Limb (tissue), 2 donors: ENCODE data around the gene CDH26.
"Not testable (repeated sequence)": the region's sequence is repeated elsewhere in the genome, so short reads cannot be mapped to it uniquely, and the experiment has no call there.

Experiments
- DNase-seq, 2 donors: peaks; one replicate each; pipeline ENCODE4 v3.0.0-alpha.2; 2016; ENCODE audit errors: extremely low spot score in 2 of 2

Gene CDH26

GRCh38 chr20:59940956-59941294, 17.3 kb upstream of the CDH26 start:
- no peak for DNase-seq

GRCh38 chr20:59942245-59942644, 16.0 kb upstream of the CDH26 start:
- no peak for DNase-seq

GRCh38 chr20:59944726-59945125, 13.5 kb upstream of the CDH26 start:
- DNase-seq, result no peak

GRCh38 chr20:59945175-59945574, 13.0 kb upstream of the CDH26 start:
- no peak for DNase-seq

DNA sequence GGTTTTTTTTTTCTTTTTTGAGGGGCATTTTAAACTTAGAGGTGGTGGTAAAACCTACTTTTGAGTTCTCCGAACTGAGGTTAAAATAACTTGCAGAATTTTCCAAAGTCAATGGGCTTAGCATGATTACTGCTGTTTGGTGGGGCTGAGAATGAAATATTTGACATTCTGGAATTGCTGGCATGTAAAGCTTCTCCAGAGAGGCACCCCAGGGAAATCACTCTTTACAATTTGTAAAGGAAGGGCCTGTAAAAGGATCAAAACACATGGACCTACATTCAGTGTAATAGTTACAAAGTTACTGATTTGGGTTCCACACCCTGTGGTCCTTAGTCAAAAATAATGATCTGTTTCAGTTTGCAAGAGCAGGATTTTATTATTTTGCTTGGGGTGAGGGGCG, 12.5 kb upstream of the CDH26 start:
- DNase-seq, result no peak

DNA sequence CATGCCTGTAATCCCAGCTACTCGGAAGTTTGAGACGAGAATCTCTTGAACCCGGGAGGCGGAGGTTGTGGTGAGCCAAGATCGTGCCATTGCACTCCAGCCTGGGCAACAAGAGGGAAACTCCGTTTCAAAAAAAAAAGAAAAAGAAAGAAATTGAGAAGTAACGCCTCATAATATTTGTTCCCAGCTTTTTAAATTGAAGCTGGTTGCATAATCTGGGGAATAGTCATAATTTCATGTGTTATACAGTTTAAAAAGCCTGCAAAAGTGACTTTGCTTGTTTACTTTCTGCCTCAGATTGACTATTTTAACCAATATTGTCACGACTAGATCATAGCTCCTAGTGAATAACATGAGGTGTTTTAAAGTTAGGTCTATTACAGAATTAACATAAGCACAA, 10.8 kb upstream of the CDH26 start:
- DNase-seq, result no peak

DNA sequence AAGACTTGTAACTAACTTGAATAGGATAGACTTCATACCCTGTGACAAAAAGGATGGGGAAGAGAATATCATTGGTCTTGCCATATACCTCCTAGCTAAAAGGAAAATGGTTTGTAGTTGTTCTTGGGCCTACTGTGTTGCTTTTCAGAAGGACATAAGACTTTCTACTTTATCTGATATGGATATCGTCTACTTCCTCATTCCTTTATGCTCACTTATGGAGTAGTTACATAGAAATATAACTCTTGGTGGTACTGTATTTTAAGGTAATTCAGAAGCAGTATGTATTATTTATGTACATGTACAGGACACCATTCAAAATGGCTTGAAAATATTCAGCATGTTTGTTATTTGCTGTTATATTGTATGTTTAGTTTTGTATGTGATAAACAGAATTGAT, 10.0 kb upstream of the CDH26 start:
- DNase-seq, result no peak

DNA sequence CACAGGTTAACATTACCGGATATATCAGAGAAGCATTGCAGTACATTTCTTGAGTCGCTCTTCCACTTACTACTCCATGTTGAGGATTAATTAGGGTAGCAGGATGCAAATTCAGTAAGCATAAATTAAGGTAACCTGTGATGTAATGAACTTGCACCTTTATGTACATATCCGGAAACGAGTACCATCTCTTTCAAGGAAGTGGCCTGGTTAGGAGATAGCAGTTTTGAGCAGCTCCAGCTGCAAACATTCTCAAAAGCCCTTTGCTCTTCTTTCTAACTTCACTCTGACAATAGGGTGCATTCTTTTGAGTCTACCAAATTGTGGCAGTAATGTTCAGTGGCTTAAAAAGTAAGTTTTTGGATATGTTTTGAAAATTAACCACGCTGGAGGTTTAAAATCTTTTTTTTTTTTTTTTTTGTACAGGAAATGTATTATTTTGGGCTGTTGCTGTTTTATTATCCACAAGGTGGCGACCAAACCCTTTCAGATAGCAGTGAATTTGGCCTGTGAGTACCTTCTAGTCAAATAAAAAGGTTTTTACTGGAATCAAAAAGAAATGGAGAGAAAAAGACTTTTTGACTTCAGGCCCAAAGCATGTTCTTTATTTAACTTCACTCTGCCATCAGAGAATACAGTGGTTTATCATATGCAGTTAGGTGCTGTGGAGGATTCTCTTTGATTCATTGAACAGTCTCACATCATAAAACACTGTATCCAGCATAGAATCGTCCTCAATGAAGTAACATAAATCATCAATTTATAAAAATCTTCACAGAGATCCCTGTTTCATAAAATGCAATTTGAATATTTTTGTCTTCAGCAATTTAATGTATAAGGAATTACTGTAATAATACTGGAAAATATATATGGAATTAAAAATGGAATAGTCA, 9.1 kb upstream of the CDH26 start:
- DNase-seq, result peak in 1 of 2 donors; percentile 72

DNA sequence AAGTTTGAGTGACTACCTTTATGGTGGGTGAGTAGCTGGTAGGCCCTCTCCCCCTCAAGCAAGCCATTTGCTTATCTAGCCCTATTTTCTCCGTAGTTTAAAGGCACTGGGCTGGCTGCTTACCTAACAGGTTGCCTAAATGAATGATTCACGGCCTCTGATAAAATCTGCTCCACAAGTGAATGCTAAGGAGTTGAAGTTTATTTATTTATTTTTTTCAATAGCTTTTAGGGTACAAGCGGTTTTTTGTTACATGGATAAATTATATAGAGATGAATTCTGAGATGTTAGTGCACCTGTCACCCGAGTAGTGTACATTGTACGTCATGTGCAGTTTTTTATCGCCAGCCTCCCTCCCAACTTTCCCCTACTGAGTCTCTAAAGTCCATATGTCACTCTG, 8.3 kb upstream of the CDH26 start:
- no peak for DNase-seq

GRCh38 chr20:59954718-59955117, 3.5 kb upstream of the CDH26 start:
- DNase-seq, result no peak

DNA sequence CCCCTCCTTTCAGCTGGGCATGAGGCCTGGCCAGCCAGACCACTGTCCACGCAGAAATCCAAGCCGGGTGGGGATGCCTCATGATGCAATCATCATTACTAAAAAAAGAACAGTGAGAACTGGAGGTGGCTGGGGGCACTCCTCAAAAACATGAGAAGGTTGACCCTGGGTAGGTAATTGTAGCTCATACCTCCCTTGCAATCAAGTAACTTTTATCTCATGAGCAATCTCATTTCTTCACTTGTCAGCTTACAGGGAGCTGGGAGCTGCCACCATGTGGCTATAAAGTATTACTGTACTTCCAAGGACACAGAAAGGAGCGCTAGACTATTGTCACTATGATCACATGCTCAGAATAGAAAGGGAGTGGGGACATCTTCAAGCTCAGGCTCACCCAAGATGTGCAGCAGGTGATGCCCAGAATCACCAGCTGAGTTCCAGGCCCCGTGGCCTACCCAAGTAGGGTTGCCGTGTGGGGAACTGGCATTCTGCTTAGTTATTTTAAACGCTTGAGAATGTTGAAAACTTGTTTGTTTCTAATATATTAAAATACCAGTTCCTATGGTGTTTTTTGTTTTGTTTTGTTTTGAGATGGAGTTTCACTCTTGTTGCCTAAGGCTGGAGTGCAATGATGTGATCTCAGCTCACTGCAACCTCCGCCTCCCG, 3.0 kb upstream of the CDH26 start:
- DNase-seq, result no peak

- not testable (repeated sequence) for DNase-seq
Observed at GRCh38 chr20:59957568-59957967, 655 bp upstream of the CDH26 start.

- no peak for DNase-seq
Observed at GRCh38 chr20:59958626-59959025, 403 bp downstream of the CDH26 start.

DNA sequence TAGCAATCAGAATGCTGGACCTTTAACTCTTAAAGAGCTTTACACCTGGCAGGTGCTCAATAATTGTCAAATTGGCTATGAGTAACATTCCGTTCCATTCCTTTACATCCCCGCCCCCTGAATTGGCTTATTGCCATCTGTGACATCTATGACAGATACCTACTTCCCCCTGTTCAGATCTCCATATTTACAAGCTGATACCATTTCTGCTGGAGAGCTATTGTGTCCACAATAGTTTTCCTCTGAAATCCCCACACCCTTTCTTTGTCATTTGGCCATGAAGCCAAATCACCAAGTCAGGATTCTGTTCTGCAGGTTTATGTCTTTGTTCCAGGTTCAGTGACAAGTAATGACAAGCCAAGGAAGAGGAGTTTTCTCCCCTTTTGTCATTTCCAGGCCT, 3.2 kb downstream of the CDH26 start:
- DNase-seq, result no peak

DNA sequence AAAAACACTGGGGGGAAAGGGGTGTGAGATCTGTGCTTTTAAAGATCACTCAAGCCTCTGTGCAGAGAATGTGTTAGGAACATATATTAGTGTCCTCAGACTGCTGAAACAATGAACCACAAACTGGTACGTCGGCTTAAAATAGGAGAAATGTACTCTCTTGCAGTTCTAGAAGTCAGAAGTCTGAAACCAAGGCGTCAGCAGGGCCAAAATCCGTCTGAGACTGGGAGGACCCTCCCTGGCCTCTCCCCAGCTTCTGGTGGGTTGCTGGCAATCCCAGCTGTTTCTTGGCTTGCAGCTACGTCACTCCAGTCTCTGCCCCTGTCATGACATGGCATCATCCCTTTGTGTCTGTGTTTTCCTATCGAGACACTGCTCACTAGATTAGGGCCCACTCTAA, 3.9 kb downstream of the CDH26 start:
- DNase-seq, result no peak

DNA sequence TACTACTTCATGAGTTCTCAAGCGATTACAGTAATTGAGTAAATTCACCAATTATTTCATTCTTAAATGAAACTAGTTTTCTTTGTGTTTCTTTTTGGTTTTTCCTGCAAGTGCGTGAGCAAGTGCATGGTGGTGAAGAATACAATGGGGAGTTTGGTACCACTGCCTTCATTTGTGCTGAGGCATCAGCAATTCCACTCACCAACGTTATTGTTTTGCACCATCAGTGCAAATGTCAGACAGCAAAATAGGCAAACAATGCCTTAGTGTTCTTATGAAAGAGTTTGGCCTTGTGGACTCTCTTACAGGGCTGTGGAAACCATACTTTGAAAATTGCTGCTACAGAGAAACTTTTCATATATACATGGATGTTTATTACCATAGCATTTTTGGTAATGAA, 8.2 kb downstream of the CDH26 start:
- no peak for DNase-seq

DNA sequence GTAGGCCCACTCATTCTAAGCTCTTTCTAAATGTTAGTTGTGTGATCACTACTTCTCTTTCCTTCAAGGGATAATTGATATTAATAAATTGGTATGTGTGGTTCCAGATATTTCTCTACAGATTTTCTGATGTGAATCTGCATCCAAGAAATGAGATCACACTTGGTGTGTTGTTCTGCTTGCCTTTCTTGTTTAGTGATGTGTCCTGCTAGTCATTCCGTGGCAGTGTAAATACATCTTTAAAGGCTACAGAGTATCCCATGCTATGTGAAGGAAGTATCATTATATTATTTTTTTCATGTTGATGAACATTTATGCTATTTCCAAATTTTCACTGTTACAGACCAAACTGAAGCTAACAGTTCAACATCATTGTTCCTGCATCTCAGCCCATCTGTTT, 13.2 kb downstream of the CDH26 start:
- DNase-seq, result no peak

GRCh38 chr20:59972037-59972801, 14.0 kb downstream of the CDH26 start:
- no peak for DNase-seq

GRCh38 chr20:59976156-59976782, 18.0 kb downstream of the CDH26 start:
- DNase-seq, result peak in 1 of 2 donors; percentile 32

GRCh38 chr20:59977086-59977485, 18.9 kb downstream of the CDH26 start:
- no peak for DNase-seq

DNA sequence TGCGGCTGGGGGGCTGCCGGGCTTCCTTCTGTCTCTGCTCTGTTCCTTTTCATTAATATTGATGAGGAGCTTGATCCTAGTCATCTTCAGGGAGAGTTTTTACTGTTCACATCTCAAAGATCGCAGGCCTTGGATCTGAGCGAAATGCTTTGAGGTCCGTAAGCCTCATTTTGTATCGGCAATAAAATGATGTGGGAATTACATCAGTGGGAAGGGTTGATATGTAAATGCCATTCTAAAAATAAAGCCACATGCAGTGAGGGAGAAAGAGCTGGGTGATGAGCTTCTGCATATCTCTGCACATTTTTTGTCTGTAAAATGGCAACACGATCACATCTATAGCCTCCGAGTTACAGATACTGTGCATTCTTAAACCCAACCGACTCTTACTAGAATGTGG, 24.9 kb downstream of the CDH26 start:
- no peak for DNase-seq

DNA sequence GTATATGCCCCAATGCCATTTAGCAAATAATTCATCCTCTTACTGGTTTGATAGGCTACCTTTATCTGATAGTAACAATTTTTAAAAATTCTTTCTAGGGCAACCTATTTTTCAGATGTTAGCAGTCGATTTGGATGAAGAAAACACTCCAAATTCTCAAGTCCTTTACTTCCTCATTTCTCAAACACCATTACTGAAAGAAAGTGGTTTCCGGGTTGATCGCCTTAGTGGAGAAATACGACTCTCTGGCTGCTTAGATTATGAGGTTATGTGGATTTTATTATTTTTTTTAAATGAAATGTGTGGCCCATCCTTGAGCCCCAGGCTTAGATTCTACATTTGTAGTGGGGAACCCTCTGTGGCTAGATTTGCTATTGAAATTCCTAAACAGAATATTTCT, 26.3 kb downstream of the CDH26 start:
- no peak for DNase-seq
